Fibroblast of the conjunctiva (primary cell): ENCODE results near the gene ATP2C1.

Source experiments
- DNase-seq: peaks from one replicate; pipeline ENCODE4 v3.0.0-alpha.2; 2010; ENCODE audit warnings: low read depth

The ATP2C1 gene

GRCh38 chr3:131047582-131047981 is 153.7 kb downstream of the ATP2C1 start:
- no peak for DNase-seq

- no peak for DNase-seq
Measured at GRCh38 chr3:131048030-131048429, 154.1 kb downstream of the ATP2C1 start.

GRCh38 chr3:131050001-131050400 is 156.1 kb downstream of the ATP2C1 start:
- no peak for DNase-seq

- no peak for DNase-seq
Measured at GRCh38 chr3:131053043-131053859, 159.4 kb downstream of the ATP2C1 start.
